Urinary bladder (tissue), 4 donors: Measurements from ENCODE around the gene MXRA5. TPM values are rescaled to one million over a fixed set of nuclear protein-coding genes. Genes with fewer than 3 reads are reported as not detected.
"Not testable (repeated sequence)": the region's sequence is repeated elsewhere in the genome, so short reads cannot be mapped to it uniquely, and the experiment has no call there.

Source experiments
- DNase-seq: peaks from one replicate; pipeline ENCODE4 v3.0.0-alpha.2; 2015; ENCODE audit errors: extremely low spot score
- H3K27ac ChIP-seq: one replicate; pipeline ENCODE4 v1.5.1; 2013; ENCODE audit warnings: low read depth, mild to moderate bottlenecking, moderate library complexity
- H3K36me3 ChIP-seq: one replicate; pipeline ENCODE4 v1.6.1; 2013; ENCODE audit warnings: mild to moderate bottlenecking, moderate library complexity; ENCODE audit not compliant: insufficient read depth
- H3K4me1 ChIP-seq: one replicate; pipeline ENCODE4 v1.6.1; 2013; ENCODE audit warnings: mild to moderate bottlenecking, moderate library complexity; ENCODE audit not compliant: insufficient read depth
- H3K4me3 ChIP-seq: one replicate; pipeline ENCODE4 v1.5.1; 2013; ENCODE audit warnings: low read depth, low read length
- WGBS: extraction: QIAGEN DNeasy Blood & Tissue Kit; methylation state at CpG from one replicate; pipeline ENCODE4 v1.1.7; 2013; 5-methylcytosine and 5-hydroxymethylcytosine counted together
- polyA plus RNA-seq: library from polyadenylated mRNA; stranded (reverse); fragments of 200-250 nt; gene quantifications from one replicate; pipeline ENCODE4 v1.2.3, GENCODE V29; 2013
- total RNA-seq: library from RNA; depleted of rRNA; stranded (reverse); fragments of >200 nt; gene quantifications from one replicate; pipeline ENCODE4 v1.2.3, GENCODE V29; 2014
- donor health status: healthy with polysubstance abuse.
- donor health status: healthy.

Gene MXRA5
- total and polyA plus RNA-seq, 2 donors, result 9.4 to 100 TPM

DNA sequence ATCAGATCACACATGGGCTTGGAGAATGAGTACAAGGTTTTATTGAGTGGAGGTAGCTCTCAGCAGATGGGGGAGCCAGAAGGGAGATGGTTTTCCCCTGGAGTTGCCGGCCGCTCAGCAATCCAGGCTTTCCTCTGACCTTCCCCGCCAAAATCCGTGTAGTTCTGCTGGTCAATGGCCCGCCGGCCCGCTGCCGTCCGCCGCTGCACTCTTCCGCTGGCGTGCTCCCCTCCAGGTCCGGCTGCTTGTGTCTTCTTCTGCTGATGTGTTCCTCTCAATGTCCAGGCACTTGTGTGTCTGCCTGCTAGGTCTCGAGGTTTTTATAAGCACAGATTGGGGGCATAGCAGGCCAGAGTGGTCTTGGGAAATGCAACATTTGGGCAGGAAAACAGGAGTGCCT lies 14.4 kb upstream of the MXRA5 start:
- Histone ChIP-seq H3K36me3 (no peaks in the 10 kb centered on the region), H3K27ac (no peak overlapping the region), H3K4me1 (no peaks in the 10 kb centered on the region), H3K4me3 (no peak overlapping the region)
- no peak for DNase-seq
- WGBS, result 93% methylated on average over 14 of the region's 14 CpGs

DNA sequence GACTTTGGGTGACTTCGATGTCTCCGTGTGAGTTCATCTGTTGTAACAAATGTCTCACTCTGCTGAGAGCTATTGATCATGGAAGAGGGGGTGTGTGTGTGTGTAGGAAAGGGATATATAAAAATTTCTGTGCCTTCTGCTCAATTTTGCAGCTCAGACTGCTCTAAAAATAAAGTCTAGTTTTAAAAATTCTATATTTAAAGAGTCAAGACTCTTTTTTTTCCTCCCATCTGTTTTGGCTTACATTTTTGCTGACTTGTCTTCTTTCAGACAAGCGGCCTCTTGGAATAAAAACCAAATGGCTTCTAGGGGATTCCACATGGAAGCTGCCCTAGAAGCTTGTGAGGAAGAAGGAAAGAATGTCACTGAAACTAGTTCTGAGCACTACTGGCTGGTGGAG lies 6.3 kb upstream of the MXRA5 start:
- DNase-seq, H3K27ac ChIP-seq, H3K4me3 ChIP-seq, H3K4me1 ChIP-seq, H3K36me3 ChIP-seq: not testable (repeated sequence)
- 81% methylated on average over 3 of the region's 3 CpGs for WGBS

DNA sequence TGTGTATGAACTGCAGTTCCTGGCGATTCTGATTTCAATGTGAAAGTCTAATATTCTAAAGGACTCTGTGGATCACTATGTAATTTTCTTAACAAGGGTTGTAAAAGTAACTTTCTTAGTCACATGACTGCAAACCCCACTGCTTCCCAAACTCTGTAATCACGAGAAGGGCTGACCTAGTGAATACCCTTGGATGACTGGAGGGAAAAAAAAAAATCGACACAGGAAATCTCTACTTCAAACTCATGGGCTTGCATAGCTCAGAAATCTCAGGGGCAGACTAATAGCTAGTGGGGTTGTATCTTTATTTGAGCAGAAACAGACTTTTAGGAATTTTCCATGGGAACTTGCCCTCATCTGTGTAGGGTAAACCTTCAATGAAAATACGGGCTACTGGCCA lies 4.8 kb upstream of the MXRA5 start:
- H3K27ac ChIP-seq, result no peak overlapping the region
- 39% methylated on average over 4 of the region's 4 CpGs for WGBS
- H3K4me3 ChIP-seq, result no peak overlapping the region
- DNase-seq, result no peak
- H3K4me1 ChIP-seq, result no peaks in the 10 kb centered on the region
- H3K36me3 ChIP-seq, result no peaks in the 10 kb centered on the region

DNA sequence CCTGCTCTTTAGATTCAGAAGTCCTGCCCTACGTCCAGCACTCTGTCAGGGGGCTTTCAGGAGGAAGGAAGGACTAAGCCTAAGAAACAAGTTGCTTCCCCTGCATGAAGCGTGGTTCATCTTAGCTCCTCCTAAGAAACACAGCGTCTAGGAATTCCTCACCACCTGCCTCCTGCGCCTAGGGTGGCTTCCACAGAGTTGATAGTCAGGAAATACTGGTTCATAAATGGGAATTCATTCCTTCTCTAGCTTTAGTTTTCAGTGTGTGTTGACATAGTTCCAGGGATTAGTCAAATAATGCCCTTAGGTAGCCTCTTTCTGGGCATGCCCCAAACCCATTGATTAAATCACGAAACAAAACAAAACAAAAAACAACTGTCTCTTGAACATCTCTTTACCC lies 1.7 kb upstream of the MXRA5 start:
- Histone ChIP-seq H3K4me1 (no peaks in the 10 kb centered on the region), H3K36me3 (no peaks in the 10 kb centered on the region), H3K27ac (no peak overlapping the region), H3K4me3 (no peak overlapping the region)
- no peak for DNase-seq
- 91% methylated on average over 5 of the region's 5 CpGs for WGBS

DNA sequence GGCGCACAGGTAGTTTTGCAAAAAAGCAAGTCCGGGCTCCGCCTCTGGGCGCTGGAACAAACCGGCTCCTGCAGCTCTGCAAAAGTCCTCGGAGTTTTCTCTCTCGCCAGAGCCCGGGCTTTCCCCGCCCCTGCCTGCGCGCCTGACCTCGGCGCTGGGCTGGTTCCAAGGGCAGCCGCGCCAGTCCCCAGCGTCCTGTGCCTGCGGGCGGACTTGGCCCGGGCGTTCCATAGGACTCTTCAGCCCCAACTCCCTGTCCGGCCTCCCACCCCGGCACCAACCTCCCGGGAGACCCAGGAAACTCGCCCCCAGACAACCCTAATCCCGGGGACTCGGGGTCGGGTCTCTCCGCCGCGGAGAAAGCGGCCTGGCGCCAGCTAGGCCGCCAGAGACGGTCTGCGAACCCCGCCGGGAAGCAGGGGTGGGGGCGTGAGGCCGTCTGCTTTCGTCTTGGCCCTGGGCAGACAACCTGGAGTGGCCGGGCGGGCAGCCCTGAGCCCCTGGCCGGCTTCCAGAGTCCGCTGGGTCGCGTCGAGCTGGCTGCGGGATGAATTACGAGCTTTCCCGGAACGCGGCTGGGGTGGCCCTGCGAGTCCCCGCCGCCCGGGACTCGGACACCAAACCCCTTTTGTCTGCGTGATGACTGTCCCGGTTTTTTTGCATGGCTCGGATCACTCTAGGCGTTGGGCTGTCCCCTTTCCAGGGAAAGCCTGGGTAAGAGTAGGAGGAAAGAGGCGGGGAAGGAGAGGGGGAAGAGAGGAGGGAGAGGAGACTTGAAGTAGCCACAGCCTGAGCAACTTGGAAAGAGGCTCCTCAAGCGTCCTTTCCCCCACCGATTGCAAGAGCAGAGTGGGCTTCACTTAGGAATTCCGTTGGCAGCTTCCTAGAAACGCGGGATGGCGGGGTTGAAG lies 916 bp downstream of the MXRA5 start:
- 2% methylated on average over 68 of the region's 68 CpGs for WGBS
- Histone ChIP-seq H3K36me3 (no peaks in the 10 kb centered on the region), H3K4me3 (peak overlapping the region; percentile 43), H3K4me1 (no peaks in the 10 kb centered on the region), H3K27ac (peak overlapping the region; percentile 77)
- no peak for DNase-seq

DNA sequence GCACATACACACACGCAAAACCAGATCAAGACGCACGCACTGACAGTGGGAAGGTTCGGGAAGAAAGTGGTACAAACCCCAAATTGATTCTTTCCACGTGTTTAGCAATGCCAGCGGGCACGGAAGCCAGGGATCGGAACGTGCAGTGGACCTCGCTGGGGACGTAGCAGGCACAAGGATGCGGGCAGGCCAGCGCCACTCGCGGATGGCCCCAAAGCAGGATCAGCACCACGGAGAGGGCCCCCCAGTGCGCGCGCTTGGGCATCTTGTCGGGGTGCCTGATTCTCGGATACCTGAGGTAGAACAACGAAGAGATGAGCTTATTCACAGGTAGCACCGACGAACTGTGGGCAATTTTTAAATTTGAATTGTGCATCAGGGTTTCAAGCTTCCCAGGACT lies 2.9 kb downstream of the MXRA5 start:
- 34% methylated on average over 24 of the region's 24 CpGs for WGBS
- not testable (repeated sequence) for H3K27ac ChIP-seq, DNase-seq, H3K4me3 ChIP-seq, H3K36me3 ChIP-seq, H3K4me1 ChIP-seq

DNA sequence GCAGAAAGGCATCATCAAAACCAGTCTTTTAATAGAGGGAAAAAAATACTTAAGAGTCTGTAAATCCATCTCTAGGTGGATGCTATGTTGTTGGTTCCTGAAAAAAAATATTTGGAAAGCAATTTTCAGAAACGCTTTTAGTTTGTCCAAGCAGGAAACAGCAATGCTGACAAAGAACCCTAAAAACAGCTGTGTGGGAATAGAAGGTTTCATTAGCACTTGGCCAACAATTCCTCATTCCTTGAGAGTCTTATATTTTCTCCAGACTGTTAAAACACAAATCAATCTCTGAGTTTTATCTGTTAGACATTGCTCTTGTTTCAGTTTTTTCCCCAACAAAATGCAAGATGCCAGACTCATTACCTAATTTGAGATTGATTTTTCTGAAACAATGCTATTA lies 6.4 kb downstream of the MXRA5 start:
- Histone ChIP-seq H3K4me1 (no peaks in the 10 kb centered on the region), H3K36me3 (no peaks in the 10 kb centered on the region), H3K4me3 (no peak overlapping the region), H3K27ac (no peak overlapping the region)
- no peak for DNase-seq
- 47% methylated on average over 1 of the region's 1 CpG for WGBS

DNA sequence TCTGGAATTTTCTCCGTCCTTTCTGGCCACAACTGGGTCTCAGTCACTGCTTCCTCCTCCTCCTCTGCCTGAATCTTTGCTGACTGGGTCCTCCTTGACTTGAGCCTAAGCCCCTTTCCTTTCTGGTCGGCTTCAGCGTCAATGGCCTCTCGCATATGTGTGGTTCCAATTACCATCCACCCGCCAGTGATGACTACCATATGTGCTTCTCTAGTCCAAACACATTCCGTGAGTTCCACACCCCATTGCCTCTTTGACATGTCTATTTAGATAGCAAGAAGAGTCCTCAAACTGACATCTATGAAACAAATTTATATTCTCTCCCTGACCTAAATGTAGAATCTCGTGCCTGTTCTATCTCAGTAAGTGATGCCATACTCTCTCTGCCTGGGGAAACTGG lies 19.8 kb downstream of the MXRA5 start:
- no peak for DNase-seq
- no peak overlapping the region for H3K27ac ChIP-seq
- H3K4me3 ChIP-seq, result no peak overlapping the region
- WGBS, result 36% methylated on average over 7 of the region's 7 CpGs
- H3K36me3 ChIP-seq, result no peaks in the 10 kb centered on the region
- H3K4me1 ChIP-seq, result no peaks in the 10 kb centered on the region

DNA sequence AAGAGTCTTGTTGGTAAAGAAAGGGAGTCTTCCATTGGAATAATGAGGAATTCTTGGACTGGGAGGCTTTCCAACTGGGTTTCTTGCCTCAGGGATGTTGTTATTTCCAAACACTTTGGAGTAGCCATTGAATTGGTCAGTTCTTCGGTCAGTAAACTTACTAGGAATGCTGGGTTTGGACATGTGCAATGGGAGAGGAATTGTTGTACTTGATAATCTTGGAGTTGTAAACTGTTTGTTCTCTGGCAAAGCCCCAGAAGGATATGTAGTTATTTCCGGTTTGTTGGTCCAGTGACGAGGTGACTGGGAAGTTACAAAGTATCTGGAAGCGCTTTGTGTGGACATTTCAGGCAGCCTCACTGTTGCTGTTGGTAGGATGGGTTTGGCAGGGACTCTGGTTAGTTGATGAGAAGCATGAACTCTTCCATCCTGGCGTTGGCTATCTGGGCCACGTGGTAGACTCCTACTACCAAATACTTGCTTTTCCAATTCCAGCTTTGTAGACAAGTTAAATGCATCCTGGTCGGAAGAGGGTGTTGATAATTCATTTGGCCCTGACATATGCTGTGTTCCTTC lies 25.9 kb downstream of the MXRA5 start:
- no peak for DNase-seq
- no peaks in the 10 kb centered on the region for H3K4me1 ChIP-seq
- no peak overlapping the region for H3K4me3 ChIP-seq
- H3K36me3 ChIP-seq, result peaks cover 4% of the 10 kb centered on the region
- no peak overlapping the region for H3K27ac ChIP-seq
- 72% methylated on average over 7 of the region's 7 CpGs for WGBS

DNA sequence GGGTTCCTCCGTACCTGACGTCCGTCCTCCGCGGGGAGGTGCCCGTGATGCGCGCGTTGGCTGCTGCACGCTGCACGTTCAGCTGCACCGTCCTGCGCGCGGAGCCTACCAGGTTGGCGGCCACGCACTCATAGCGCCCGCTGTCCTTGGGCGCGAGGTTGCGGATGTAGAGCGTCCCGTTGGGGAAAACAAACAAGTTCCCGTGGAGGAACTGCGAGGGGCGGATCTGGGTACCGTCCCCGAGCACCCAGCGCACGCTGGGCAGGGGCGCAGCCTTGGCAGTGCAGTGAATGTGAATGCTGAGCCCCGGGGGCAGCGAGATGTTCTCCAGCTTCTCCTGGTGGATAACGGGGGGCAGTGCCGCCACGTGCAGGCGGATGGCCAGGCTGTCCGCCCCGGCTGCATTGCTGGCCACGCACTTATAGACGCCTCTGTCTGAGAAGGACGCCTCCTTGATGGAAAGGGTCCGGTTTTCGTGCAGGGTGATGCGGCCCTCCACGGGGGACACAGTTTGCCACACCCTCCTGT lies 29.2 kb downstream of the MXRA5 start:
- Histone ChIP-seq H3K27ac (no peak overlapping the region), H3K36me3 (peaks cover 4% of the 10 kb centered on the region), H3K4me1 (no peaks in the 10 kb centered on the region), H3K4me3 (no peak overlapping the region)
- DNase-seq, result no peak
- 95% methylated on average over 47 of the region's 47 CpGs for WGBS

DNA sequence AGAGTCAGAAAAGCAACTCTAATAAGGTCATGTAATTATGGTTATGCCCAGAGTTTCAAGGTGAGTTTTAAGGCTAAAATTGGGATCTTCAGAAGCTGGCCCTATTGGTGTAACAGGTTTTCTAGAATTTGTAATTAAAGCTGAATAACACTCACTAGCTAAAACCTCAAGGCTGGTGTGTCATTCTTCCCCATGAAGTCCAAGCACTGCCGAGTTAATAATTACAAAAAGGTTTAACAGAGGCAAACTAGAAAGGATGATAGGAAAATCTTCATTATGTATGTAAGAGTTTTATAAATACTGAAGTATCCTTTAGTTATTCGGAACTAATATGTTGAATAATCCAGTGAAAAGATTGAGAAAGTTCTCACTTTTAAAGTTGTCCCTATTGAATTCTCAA lies 34.3 kb downstream of the MXRA5 start:
- no peak for DNase-seq
- Histone ChIP-seq H3K27ac (no peak overlapping the region), H3K4me1 (no peaks in the 10 kb centered on the region), H3K4me3 (no peak overlapping the region), H3K36me3 (no peaks in the 10 kb centered on the region)
- WGBS, result 97% methylated on average over 2 of the region's 2 CpGs

DNA sequence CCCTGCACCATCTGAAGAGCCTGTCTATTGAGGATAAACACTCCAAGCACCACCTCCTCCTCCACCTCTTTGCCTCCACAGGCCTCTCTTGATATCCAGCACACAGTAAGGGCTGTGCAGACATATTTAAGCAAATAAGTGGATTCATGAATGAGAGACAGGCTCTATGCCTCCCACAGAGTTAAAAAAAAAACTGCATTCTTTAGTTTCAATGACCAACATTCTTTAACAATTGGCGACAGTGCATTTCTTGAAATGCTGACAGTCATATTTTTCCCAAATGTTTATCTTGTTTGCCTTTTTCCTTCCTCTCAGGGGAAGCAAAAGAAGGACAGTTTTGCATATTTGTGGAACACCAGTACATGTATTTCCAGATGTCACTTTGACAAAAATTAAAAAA lies 38.6 kb downstream of the MXRA5 start:
- Histone ChIP-seq H3K27ac (no peak overlapping the region), H3K4me3 (no peak overlapping the region), H3K4me1 (no peaks in the 10 kb centered on the region), H3K36me3 (no peaks in the 10 kb centered on the region)
- no peak for DNase-seq
- 74% methylated on average over 1 of the region's 1 CpG for WGBS

DNA sequence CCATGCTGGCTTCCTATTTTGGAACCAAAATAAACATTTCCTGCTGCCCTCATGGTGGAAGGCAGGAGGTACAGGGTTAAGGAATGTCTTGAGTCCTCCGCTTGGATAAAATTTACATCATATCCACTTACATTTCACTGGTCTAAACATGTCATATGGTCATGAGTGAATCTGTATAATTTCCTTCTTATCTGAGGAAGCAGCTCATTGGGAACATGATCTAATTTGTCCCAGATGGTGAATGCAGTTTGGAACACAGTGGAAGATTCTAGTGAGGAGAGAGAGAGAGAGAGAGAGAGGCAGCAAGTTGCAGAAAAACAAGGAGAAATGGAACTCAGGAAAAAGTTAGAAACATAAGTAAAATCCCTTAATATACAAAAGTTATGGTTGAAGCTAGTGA lies 46.8 kb downstream of the MXRA5 start:
- no peaks in the 10 kb centered on the region for H3K36me3 ChIP-seq
- H3K4me3 ChIP-seq, result no peak overlapping the region
- no peak for DNase-seq
- 64% methylated on average over 1 of the region's 1 CpG for WGBS
- H3K4me1 ChIP-seq, result no peaks in the 10 kb centered on the region
- no peak overlapping the region for H3K27ac ChIP-seq

DNA sequence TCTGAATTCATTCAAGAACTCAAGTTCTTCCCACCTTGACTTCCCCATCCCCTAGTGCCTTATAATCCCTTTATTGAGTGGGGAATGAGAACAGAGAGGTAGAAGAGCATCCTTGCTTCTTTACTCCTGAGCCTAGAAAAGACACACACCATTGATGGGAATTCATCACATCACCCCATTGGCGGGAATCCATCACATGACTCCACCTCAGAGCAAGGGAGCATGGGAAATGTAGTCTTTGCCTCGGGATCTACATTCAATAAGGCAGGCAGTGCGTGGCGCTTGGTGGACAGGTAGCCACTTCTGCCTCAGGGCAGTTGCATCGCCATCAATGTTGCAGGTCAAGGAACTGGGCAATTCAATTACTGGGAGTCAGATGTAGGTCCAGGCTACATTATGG lies 50.7 kb downstream of the MXRA5 start:
- Histone ChIP-seq H3K27ac (no peak overlapping the region), H3K4me1 (no peaks in the 10 kb centered on the region), H3K4me3 (no peak overlapping the region), H3K36me3 (no peaks in the 10 kb centered on the region)
- no peak for DNase-seq
- 75% methylated on average over 5 of the region's 5 CpGs for WGBS
